HK-2 (cell line): ENCODE data around the gene CHRNA1.

Experiments used
- DNase-seq: peaks from one replicate; pipeline ENCODE4 v3.0.0-alpha.2; 2018; ENCODE audit not compliant: unreplicated experiment

CHRNA1 gene

DNA sequence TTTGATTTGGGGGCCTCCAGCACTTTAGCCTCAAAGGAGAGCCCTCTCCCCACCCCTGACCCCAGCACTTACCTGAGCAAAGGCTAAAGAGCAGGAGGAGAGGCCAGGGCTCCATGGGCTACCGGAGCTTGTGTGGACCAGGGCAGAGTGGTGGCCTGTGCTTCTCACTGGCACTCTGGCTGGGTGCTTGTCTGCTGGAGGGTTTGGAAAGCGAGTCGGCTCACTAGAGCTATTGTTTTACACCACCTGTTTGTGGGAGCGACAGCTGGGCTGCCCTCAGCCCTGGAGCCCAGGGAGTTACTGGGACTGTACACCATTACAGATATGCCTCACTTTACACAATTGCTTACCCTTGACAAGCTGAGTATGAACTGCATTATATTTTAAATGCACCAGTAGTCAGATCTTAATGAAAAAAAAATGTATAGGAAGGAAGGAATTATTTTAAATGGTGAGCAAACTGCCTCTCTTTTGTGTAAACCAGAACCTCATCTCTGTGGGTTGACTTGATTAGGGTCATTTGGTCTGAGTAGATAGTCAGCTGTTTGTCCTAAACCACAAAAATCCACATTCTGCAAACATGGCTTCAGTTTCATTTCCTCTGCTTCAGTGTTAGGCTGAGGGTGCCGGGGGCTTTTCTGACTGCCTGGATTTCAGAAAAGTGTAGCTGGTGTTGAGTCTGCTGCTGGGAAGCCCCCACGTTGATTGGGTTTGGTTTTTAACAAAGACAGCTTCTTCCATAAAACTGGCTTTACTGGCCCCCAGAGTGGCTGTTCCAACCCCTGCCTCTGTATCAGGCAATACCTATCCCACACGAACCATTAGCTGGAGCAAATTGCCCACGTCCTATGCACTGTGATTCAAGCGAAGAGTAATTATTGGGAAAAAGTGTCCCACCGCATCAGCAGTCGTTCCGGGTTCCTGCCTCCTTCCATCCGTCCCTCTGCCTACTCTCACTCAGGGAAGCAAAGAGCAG is at the start of gene CHRNA1:
Gene CHRNA1, minus strand, starts transcription at position 193 of the 976 bp plus-strand sequence. Its CDS starts 78 bp downstream, at position 115.
- DNase-seq = no peak

GRCh38 chr2:174812037-174812436 is 47.8 kb upstream of the CHRNA1 start:
- no peak for DNase-seq

DNA sequence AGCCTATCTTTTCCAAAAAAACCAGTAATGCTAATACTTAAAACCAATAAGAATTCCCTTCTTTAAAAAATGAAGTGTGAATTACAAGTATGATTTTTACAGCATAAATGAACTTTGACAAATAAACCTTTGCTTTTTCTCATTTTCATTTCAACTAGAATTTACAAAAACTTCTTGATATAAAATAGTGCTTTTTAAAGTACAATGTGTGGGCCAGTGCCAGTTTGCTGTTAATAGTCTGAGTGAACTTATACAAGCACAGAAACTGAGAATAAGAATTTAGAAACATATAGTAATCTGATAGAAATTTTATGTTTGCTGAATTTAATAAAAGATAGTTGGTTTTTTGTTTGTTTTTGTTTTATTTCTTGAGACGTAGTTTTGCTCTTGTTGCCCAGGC is 43.7 kb upstream of the CHRNA1 start:
- no peak for DNase-seq

DNA sequence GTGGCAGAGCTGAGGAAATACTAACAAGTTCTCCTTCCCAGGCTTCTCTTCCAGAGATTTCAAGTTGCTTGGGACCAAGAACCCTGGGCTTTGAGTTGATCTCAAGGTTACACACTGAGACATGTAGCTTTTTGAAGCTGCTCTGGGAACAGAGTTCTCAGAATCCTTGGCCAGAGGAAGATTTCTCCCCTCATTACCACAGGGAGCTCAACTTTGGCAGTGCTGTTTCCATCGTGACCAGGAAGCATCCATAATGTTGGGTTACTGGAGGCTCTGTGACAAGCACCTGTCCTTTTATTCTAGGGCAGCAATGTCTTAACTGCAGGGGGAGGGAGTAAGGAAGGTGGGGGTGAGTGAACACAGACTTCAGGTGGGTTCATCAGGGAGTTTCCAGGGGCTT is 41.5 kb upstream of the CHRNA1 start:
- DNase-seq = no peak

DNA sequence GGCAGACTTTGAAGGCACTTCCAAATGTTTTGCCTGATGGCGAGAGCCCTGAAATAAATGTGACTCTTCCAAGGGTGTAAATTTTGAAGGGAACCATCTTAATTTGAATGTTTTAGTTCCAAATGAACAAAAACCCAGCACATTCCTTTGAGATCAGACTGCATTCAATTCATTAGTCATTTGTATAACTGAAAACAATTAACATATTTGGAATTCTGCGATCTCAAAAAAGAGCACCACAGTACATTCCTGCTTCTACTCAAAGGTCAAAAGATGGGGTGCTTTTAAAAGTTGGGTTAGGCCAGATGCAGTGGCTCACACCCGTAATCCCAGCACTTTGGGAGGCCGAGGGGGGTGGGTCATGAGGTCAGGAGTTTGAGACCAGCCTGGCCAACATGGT is 38.2 kb upstream of the CHRNA1 start:
- no peak for DNase-seq

GRCh38 chr2:174800436-174801205 is 36.3 kb upstream of the CHRNA1 start:
- DNase-seq = no peak

DNA sequence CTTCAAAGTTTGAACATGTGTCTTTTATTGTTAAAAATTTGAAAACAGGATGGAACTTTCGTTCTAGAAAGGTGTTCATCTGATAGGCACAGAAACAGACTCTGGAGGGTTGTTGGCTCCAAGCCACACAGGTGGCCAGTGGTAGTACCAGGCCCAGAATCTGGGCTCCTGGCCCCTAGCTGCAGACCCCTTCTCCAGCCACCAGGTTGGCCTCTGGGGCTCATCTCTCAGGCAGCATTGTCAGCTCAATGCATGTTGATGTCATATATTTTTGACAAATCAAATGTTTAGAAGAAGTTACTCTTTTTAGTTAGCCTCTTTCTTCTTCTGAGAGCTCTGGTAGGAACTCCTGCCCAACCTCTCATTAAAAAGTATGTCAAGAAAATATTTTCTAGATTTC is 34.5 kb upstream of the CHRNA1 start:
- no peak for DNase-seq

DNA sequence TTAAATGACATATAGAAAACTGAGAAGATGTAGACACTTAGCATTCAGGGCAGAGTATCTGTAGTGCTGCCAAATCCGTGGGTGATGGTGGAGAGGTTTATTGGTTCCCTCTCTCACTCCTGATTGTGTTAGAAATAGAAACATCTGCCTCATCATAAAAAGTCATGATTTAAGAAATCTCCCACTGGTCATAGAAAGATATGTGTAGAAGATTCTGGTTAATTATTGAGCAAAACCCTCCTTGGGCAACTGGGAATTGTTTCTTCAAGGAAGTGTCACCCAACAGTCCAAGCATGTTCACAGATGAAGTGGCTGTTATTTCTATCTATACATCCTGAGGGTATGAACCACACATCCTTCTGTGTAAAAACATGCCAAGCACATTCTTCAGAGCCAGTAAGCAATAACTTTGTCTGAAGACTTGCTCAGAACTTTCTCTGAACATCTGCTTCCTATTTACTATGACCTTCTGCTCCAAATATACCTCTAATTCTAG is 33.6 kb upstream of the CHRNA1 start:
- no peak for DNase-seq

GRCh38 chr2:174796319-174796771 is 32.1 kb upstream of the CHRNA1 start:
- DNase-seq = no peak

- no peak for DNase-seq
Observed at GRCh38 chr2:174794851-174795374, 30.6 kb upstream of the CHRNA1 start.

DNA sequence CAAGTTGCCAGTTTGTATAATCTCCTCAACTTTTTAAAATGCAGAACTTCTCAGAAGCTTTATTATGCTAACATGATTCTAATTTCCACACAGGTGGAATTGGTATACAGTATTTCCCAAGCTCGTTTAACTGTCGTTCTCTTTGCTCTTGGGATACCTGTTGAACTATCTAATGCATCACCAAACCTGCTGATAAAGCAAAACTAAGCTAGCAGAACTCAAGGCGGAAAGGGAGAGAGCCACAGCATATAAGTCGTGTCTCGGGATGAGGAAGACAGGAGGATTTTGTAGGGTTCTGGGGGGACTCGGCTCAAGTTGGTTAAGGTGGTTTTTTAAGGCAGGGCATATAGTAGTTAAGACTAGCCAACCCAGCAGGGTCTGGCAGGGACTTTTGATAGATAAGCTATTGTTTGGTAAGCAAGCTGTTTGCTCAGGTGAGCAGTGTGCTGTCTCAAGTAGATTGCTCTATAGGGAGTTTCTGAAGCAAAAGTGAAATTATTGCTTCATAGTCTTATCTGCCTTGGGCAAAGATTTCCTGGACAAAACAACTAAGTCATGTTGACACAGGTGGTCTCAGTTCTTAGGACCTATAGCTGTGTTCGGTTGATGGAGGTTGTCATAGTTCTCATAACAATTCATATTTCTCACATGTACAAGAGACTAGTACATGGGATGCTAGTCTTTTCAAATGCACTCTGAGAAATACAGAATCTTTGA is 28.2 kb upstream of the CHRNA1 start:
- no peak for DNase-seq

GRCh38 chr2:174791746-174792280 is 27.5 kb upstream of the CHRNA1 start:
- DNase-seq = no peak

- no peak for DNase-seq
Observed at GRCh38 chr2:174791020-174791419, 26.7 kb upstream of the CHRNA1 start.

DNA sequence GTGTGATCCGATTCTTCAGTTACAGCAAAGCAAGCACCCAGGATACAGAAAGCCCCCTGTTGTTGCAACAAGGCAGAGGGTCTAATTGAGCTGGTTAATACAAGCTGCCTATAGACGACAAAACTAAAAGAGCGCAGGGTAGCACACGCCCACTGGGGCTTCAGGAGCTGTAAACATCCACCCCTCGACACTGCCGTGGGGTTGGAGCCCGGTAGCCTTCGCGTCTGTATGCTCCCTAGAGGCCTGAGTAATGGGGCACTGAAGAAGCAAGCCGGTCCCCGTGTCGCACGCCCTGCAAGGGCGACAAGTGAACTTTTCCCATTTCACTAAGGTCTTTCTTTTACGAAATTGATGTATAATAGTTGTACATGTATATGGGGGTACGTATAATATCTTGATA is 24.7 kb upstream of the CHRNA1 start:
- no peak for DNase-seq

- no peak for DNase-seq
Observed at GRCh38 chr2:174788291-174788929, 24.1 kb upstream of the CHRNA1 start.

DNA sequence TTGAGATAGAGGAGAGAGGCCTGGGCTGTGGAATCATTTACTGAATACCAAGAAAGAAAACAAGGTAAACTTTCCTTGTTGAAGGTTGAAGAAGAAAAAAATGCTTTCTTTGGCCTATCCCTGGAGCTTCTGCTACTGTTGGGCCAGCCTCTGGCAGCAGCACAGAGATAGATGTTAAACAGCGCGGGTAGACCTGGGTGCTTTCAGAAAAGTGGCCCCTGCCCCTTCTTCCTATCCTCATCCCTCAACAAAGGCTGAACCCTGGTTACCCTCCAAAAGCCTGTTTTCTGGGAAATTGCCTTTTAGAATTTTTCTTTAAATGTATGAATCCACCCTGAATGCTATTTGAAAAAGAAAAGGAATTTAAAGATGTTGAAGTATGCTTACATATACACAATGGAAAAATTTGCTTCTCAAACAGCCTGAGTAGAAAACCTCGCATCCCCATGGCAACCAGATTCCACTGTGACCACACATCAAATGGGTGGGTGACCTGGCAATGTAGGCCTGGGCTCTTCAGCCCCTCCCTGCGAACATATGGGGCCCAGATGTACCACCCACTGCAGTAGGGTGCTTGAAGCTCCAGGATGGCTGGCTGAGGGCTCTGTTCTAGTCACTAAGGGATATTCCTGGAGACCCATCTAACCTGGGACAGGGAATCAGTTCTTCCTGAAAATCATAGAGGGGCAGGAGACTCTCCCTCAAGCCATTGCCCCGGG is 23.4 kb upstream of the CHRNA1 start:
- peak; percentile 37 for DNase-seq

DNA sequence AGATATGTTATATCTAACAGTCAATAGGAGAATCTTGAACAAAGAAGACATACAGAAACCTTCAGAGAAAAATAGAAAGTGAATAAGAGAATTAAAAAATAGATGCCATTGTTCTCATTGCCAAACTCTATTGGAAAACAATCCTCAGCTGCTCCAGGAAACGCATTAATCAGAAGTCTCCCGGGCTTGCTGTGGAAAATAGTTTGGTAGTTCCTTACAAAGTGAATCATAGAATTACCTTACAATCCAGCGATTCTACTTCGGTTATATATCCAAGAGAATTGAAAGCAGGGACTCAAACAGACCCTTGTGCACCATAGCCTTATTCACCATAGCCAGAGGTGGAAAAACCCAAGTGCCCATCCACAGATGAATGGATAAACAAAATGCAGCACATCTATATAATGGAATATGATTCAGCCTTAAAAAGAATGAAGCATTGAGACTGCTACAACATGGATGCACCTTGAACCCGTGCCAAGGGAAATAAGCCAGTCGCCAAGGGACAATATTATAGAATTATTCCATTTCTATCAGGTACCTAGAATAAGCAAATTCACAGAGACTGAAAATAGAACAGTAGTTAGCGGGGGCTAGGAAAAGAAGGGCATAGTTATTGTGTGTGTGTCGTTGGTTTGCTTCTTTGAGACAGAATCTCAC is 21.9 kb upstream of the CHRNA1 start:
- DNase-seq = no peak

DNA sequence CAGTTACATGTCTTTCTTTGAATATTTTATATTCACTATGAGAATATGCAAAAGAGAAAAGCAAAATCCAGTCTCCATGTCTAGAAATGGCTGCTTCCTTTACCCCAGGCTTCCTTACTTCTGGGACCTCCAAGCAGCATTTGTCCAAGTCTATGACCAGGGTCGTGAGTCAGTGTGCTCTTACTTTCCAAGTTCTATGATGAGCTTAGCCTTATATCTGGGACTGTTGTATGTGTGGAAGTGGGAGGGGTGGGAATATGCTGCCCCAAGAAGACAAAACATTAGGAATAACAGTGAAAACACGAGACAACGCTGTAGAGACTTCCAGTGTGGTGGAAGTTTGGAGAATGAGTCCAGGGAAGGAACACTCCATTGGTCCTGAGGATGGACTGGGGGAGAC is 21.2 kb upstream of the CHRNA1 start:
- DNase-seq = no peak

GRCh38 chr2:174784909-174785308 is 20.6 kb upstream of the CHRNA1 start:
- DNase-seq = no peak

- no peak for DNase-seq
Observed at GRCh38 chr2:174784316-174784715, 20.0 kb upstream of the CHRNA1 start.
